ENCODE results near the gene NCLN. TPM values are rescaled to one million over a fixed set of nuclear protein-coding genes. Genes with fewer than 3 reads are reported as not detected.

The NCLN gene
- polyA plus RNA-seq, 3 donors = 28.6 to 60.9 (median 34.5) TPM

- H3K27me3 Mint-ChIP-seq (ENCODE audit: low read depth in 3 of 3) = no peaks in the 10 kb centered on the region
These were observed 45.1 kb upstream of the NCLN start for GRCh38 chr19:3140667-3141038.

GRCh38 chr19:3142292-3142670, 43.4 kb upstream of the NCLN start:
- peaks cover 62% of the 10 kb centered on the region for H3K4me1 Mint-ChIP-seq
- Histone ChIP-seq H3K4me2 (replicated peaks; ENCODE audit: extremely low read depth, low read length, poor library complexity, severe bottlenecking) (peak overlapping the region; percentile 47), H3K27ac (ENCODE audit: low read depth in 1 of 2, low read length in 2 of 2) (peak overlapping the region; percentile 93 to 99), H2AFZ (ENCODE audit: insufficient read depth, low read depth, low read length, poor library complexity, severe bottlenecking) (no peak overlapping the region), H3K36me3 (replicated peaks in 1 of 2; ENCODE audit: control insufficient read depth in 1 of 2, insufficient read depth in 2 of 2, low read length in 2 of 2) (no peaks in the 10 kb centered on the region), H4K20me1 (ENCODE audit: insufficient read depth, low read length) (peaks cover 22% of the 10 kb centered on the region), H3K4me1 (ENCODE audit: control insufficient read depth in 1 of 2, insufficient read depth in 2 of 2, low read length in 2 of 2) (peaks cover 75 to 76% of the 10 kb centered on the region in 2 donors), H3K9me3 (replicated peaks in 1 of 2; ENCODE audit: control insufficient read depth in 1 of 2, insufficient read depth in 1 of 2, low read length in 2 of 2) (no peaks in the 10 kb centered on the region), H3K79me2 (ENCODE audit: insufficient read depth, low read length) (peaks cover 63% of the 10 kb centered on the region), H3K27me3 (ENCODE audit: control insufficient read depth in 2 of 2, insufficient read depth in 2 of 2, low read length in 2 of 2) (no peaks in the 10 kb centered on the region), H3K4me3 (replicated peaks in 1 of 3; ENCODE audit: low read depth in 2 of 3, low read length in 3 of 3) (peak overlapping the region in 1 of 3 experiments; percentile 42), H3K9ac (ENCODE audit: insufficient read depth, low read length, poor library complexity, severe bottlenecking) (peak overlapping the region; percentile 79)
- no peak for TF ChIP-seq CTCF (IDR thresholded peaks at IDR 0.05)
- H3K9me3 Mint-ChIP-seq = peaks cover 0 to 2% (median 0%) of the 10 kb centered on the region in 7 donors
- peak in 2 of 3 donors; percentile 93 to 95 for DNase-seq
- peak overlapping the region; percentile 99 to 100 (median 100) for H3K27ac Mint-ChIP-seq
- WGBS (ENCODE audit: insufficient coverage) = no CpG with 5 or more reads among the region's 6 CpGs
- H3K27me3 Mint-ChIP-seq (ENCODE audit: low read depth in 3 of 3) = peaks cover 0 to 2% (median 0%) of the 10 kb centered on the region in 3 donors
- H3K4me3 Mint-ChIP-seq = peak overlapping the region; percentile 66 to 73
- H3K36me3 Mint-ChIP-seq = peaks cover 13 to 23% of the 10 kb centered on the region in 2 donors
- intact Hi-C loops (cut with micrococcal nuclease) = loop anchor here in 1 of 2 donors (1.0 to 5.0 kb wide), 2 partner anchors 9 to 35 kb away; partner anchors contain the start of gene S1PR4

More at GRCh38 chr19:3140667-3141038, 45.1 kb upstream of the NCLN start:
- H4K20me1 ChIP-seq (ENCODE audit: insufficient read depth, low read length) = peaks cover 18% of the 10 kb centered on the region
- H2AFZ ChIP-seq (ENCODE audit: insufficient read depth, low read depth, low read length, poor library complexity, severe bottlenecking) = no peak overlapping the region
- intact Hi-C loops (cut with micrococcal nuclease) = loop anchor here in 1 of 2 donors (5.0 kb wide), 1 partner anchor 37 kb away; the partner anchor contains the start of gene S1PR4
- peak; percentile 51 to 92 (median 82) for DNase-seq
- peak overlapping the region in 1 of 3 experiments; percentile 9 for H3K4me3 ChIP-seq (replicated peaks in 1 of 3; ENCODE audit: low read depth in 2 of 3, low read length in 3 of 3)
- no peaks in the 10 kb centered on the region for H3K9me3 ChIP-seq (replicated peaks in 1 of 2; ENCODE audit: control insufficient read depth in 1 of 2, insufficient read depth in 1 of 2, low read length in 2 of 2)
- H3K36me3 ChIP-seq (replicated peaks in 1 of 2; ENCODE audit: control insufficient read depth in 1 of 2, insufficient read depth in 2 of 2, low read length in 2 of 2) = no peaks in the 10 kb centered on the region
- peak overlapping the region in 1 of 2 donors; percentile 10 for H3K4me3 Mint-ChIP-seq
- peaks cover 0 to 2% (median 0%) of the 10 kb centered on the region in 7 donors for H3K9me3 Mint-ChIP-seq
- H3K36me3 Mint-ChIP-seq = peaks cover 16 to 23% of the 10 kb centered on the region in 2 donors
- H3K79me2 ChIP-seq (ENCODE audit: insufficient read depth, low read length) = peaks cover 65% of the 10 kb centered on the region
- H3K27ac ChIP-seq (ENCODE audit: low read depth in 1 of 2, low read length in 2 of 2) = peak overlapping the region; percentile 93 to 99
- TF ChIP-seq CTCF (IDR thresholded peaks at IDR 0.05) = no peak
- H3K4me1 Mint-ChIP-seq = peaks cover 56% of the 10 kb centered on the region
- peak overlapping the region; percentile 99 to 100 (median 100) for H3K27ac Mint-ChIP-seq
- H3K4me2 ChIP-seq (replicated peaks; ENCODE audit: extremely low read depth, low read length, poor library complexity, severe bottlenecking) = peak overlapping the region; percentile 15
- H3K27me3 ChIP-seq (ENCODE audit: control insufficient read depth in 2 of 2, insufficient read depth in 2 of 2, low read length in 2 of 2) = no peaks in the 10 kb centered on the region
- peaks cover 72 to 74% of the 10 kb centered on the region in 2 donors for H3K4me1 ChIP-seq (ENCODE audit: control insufficient read depth in 1 of 2, insufficient read depth in 2 of 2, low read length in 2 of 2)
- peak overlapping the region; percentile 79 for H3K9ac ChIP-seq (ENCODE audit: insufficient read depth, low read length, poor library complexity, severe bottlenecking)

Measured in CD14-positive monocyte (primary cell).